GM03348 (cell line): ENCODE results near the gene ADRB2.

Experiments used
- DNase-seq: peaks from one replicate; pipeline ENCODE4 v3.0.0; 2012; ENCODE audit warnings: low spot score

Gene ADRB2

DNA sequence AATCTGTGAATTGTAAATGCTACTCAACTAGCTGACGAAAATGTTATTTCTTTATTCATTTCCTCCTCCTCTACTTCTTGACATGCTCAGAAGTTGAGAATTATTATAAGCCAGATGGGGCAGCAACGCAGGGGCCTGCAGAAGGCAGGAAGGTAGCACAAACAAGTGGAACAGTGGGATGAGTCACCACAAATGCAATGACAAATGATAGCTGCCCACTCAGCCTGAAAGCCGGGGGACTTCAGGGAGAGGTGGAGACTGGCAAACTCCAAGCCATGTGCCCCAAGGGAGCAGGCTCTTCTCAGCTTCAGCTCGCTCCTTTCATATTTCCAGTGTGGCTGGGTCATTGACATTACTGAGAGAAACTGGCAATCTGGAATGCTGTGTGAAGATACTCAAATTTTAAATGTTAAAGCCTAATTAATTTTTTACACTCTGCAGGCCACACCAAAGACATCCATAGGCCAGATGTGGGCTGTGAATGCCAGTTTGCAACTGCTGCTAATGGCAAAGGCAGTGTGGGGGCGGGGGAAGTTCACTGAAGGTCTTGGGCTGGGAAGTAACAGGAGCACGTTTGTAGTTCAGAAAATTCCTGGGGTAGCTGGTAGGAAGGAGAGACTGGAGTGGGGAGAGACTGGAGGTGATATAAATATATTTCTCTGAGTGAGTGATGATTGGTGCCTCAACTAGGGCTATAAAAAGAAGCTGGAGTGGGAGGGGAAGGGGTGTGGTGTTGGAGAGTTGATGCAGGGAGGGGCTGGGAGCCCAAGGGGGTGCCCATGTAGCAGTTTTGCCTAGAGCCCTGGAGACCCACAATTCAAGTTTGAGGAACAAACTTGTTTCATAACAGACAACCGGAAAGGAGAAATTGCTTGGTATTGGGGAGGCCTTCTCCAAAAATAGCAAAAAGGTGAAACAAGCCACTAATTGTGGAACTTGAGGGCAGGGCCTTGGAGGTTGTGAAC, 20.8 kb upstream of the ADRB2 start:
- no peak for DNase-seq

DNA sequence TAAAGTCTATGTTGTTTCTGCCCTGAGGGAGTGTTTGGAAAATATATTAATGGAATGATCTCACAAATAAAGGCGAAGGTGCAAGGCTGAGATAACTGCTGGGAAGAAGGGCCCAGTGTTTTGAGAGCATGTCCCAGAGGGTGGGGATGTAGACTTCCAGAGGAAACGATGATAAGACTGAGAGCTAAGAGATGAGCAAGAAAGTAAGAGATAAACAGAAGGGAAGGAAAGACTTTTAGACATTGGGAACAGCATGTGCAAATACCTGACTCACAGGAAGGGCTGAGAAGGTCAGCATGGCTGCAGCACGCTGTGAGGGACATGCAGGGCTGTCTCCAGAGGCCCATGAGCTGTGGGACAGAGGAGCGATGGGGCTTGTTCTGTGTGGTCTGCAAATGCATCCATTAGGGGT, 19.9 kb upstream of the ADRB2 start:
- DNase-seq: no peak

DNA sequence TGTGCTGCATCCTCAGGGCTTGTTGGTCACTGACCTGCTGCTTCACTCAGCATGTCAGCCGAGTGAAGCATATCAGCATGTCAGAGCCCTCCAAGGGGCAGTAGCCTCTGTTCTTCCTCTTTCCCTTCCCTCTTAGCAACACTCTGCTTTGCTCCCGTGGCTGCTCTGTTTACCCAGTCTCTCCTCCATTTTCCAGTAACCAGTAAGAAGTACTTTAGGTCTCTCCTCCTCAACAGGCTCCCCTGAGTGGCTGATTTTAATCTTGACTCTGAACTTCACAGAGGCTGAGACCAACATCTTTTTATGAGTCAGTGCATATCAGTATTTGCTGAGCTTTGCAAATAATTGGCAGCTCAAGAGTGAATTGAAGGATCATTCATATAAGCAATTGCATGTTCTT, 18.6 kb upstream of the ADRB2 start:
- DNase-seq: no peak

DNA sequence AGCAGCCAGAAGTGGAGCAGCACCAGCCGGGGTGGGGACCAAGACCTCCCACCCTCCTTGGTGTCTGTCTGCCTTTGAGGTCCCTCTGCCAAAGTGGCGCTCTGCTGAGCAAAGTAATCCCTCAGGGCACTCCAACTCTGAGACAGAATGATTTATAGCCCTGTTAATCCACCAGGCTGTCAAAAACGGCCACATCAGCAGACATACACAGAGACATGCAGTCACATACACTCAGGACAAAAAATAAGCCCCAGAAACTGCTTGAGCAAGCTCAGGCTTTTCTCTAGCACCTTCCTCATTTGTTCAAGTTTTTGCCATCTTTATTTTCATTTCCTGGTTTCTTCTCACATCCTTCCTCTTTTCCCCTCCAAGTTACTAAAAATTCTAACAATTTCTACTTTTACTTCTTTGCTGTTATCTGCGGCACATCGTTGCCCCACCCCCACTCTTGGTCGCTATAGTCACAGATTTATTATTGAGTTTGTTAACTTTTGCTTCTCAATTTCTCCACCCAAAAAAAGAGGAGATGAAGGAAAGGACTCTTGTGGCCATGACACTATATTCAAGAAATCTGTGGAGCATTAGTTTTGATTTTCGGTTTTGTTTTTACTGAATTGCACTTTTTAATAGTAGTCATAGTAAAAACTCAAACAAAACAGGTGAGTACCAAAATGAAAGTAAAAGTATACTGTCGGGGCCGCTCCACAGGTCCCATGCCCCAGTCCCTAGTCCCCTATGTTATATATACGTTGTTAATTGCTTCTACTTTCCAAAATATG, 17.4 kb upstream of the ADRB2 start:
- DNase-seq: no peak

DNA sequence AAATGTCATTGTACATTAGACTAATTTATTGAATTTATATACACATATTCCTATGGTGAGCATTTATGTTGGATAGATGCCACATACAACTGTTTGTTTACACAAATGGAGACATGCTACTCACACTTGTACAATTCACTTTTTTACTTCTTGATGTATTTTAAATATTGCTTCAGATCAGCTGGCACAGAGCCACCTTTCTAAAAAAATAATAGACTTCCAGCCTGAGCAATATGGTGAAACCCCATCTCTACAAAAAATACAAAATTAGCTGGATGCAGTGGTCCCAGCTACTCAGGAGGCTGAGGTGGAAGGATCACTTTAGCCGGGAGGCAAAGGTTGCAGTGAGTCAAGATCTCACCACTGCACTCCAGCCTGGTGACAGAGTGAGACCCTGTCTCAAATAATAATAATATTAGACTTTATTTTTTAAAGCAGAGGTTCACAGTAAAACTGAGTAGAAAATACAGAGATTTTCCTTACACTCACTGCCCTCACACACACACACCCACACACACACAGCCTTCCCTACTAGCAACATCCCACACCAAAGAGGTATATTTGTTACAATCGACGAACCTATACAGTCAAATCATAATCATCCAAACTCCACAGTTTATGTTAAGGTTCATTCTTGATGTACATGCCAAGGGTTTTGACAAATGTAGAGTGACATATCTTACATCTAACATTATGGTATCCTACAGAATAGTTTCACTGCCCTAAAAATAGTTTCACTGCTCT, 16.5 kb upstream of the ADRB2 start:
- no peak for DNase-seq

DNA sequence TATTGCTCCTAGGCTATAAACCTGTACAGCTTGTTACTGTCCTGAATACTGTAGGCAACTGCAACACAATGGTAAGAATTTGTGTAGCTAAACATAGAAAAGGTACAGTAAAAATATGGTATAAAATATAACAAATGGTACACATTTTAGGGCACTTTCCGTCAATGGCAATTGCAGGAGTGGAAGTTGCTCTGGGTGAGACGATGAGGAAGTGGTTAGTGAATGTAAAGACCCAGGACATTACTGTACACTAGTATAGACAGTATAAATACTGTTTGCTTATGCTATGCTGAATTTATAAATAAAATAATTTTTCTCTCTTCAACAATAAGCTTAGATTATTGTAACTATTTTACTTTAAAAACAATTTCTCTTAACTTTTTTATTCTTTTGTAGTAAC, 15.6 kb upstream of the ADRB2 start:
- DNase-seq: no peak

DNA sequence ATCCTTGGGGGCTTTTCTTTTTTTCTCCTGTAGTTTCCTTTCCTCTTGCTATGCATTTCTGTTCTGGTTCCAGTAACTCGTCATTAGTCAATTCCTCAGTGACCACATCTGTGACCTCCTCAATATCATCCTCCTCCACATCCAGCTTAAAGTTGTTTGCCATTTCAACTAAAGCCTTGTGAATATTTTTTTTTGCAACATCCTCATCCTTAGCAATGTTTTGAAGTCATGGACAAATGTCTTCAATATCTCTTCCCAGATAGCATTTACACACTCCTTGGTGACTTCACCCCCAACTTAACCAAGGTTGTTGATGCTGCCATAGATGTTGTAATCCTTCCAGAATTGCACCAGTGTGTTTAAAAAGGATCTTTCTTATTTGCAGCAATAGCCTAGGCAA, 14.7 kb upstream of the ADRB2 start:
- no peak for DNase-seq

DNA sequence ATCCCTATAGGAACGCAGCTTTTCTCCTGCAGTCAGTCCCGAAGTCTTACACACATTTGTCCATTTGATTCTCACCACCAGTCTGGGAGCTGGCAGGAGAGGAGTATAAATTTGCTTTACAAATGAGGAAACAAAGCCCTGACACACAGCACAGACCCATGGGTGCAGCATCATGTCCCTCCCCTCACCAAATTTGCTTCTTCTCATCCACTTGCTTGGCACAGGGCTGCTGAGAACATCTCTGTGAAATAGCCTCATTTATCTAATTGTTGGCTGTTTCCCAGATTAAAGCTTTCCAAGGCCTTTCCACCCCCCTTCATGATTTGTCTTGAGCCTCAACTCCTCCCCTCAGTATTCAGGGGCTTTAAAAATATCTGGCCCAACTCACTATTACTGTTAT, 11.3 kb upstream of the ADRB2 start:
- no peak for DNase-seq

DNA sequence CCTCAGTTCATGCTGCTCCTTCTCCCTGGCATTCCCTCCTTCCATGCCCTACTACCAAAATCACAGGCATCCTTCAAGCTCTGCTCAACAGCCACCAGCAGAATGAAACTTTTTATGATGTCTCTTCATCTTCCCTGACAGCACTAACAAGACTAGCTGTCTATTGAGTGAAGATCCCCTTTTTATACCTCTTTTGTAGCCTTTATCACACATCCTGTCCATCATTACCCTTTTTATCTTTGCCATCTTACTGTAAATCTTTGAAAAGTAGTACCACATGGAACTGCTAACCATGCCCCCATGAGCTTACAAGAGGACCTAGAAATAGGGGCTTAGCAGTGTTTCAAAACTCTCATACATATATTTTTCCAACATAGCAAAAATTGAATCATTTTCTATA, 10.8 kb upstream of the ADRB2 start:
- DNase-seq: no peak

DNA sequence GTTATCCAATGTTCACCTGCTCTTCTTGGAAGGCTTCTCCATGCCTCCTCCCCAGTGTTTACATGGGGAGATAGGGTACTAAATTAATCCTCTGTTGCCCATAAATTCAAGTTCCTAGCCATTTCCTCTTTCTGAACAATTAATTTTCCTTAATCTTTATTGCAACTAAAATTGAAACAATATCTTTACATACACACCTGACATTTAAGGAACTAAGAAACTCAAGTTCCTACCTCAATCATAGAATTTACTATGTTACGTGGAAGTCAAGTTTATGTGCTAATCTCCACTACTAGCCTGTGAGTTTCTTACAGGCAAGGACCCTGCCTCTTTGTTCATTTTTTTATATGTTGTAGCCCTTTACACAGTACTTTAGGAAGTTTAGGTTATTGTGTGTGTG, 10.1 kb upstream of the ADRB2 start:
- DNase-seq: no peak

DNA sequence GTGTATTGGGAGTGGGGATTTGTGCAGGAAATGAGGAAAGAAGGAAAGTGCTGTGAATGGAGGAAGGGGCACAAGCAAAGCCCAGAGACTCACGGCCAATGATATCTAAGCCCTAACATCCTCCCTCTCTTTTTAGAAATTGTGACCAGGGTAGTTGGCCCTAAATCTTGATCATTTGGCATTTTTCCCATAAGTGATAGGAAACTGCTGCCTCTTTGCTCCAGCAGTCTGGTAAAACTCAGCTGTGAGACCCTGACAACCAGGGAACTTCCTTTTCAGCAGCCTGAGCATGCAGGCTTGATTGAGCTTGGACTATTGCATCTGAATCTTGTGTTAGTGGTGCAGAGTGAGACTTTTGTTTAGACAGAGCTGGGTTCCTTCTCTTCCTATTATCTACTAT, 9.6 kb upstream of the ADRB2 start:
- no peak for DNase-seq

DNA sequence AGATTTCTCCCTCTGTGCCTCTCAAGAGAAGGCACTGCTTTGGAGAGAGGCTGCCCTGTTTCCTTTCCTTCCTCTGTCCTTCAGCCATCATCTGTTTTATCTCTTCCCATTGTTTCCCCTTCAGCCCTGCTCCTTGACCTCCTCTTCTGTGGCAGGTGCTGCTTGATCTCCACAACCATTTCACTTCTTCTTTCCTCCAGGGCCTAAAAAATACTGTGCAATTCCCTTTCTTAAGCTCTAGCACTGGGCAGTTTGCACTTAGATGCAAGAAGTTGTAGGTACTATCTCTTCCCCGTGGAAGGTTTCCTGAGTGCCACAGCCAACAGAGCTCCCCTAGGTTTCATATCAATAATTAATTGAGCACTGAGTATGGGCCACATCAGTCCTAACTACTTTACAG, 8.8 kb upstream of the ADRB2 start:
- DNase-seq: no peak

DNA sequence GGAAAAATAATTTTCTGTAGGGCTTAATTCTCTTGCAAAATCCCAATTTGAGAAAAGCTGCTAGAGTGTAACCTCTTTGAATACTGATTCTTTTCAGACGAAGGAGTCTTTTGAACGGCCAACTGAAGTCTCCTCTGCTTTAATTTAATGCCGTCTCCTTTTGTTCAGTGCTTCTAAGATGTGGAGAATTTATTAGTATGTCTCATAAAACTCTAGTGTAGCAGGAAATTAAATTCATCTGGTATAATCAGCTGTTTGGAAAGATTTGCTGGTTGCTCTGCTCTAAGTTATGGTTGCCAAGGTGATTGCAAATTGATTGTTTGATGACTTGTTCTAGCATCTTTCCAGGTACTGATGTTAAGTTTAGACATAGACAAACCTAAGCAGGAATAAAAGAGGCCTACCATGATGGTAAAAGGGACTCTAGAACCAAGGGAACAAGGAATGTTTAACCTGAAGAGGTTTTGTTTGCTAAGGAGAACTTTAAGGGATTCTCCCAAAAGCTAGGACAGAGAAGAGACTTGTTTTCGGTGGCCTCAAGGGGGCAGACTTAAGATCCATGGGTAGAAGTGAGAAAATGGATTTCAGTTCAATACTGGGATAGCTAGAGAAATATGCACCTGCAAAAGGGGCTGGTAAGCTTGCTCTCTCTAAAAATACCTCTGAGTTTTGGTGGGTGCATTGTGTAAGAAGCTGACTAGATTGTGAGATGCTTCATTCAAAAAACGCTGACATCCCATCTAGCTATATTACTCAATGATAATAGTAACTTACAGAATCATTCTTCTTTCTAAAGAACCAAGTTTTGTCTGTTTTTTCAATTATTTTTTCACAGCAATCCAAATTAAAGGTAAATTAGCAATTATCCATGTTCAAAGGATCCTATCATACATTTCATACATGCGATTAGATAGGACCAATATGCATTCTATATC, 5.7 kb upstream of the ADRB2 start:
- DNase-seq: peak; percentile 24

DNA sequence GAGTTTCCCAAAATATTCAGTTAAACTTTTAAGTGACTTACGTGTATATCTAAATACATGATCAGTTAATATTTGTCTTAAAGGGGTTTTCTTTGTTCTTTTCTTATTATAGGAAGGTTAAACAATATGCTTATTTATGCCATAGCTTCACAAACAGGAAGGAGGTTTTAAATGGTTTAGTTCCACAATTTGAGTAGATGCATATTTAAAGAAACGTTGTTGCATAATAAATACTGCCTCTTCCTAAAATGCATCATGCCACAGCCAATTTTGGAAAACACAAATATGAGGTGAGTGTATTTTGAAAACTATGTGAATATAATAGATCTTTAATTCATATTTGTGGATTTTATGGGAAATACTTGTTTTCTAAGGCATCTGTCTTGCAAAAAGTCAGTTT, 2.5 kb upstream of the ADRB2 start:
- no peak for DNase-seq

DNA sequence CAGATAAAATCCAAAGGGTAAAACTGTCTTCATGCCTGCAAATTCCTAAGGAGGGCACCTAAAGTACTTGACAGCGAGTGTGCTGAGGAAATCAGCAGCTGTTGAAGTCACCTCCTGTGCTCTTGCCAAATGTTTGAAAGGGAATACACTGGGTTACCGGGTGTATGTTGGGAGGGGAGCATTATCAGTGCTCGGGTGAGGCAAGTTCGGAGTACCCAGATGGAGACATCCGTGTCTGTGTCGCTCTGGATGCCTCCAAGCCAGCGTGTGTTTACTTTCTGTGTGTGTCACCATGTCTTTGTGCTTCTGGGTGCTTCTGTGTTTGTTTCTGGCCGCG, 727 bp upstream of the ADRB2 start:
- peak; percentile 10 for DNase-seq

DNA sequence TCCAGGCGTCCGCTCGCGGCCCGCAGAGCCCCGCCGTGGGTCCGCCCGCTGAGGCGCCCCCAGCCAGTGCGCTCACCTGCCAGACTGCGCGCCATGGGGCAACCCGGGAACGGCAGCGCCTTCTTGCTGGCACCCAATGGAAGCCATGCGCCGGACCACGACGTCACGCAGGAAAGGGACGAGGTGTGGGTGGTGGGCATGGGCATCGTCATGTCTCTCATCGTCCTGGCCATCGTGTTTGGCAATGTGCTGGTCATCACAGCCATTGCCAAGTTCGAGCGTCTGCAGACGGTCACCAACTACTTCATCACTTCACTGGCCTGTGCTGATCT, 294 bp downstream of the ADRB2 start:
- no peak for DNase-seq

DNA sequence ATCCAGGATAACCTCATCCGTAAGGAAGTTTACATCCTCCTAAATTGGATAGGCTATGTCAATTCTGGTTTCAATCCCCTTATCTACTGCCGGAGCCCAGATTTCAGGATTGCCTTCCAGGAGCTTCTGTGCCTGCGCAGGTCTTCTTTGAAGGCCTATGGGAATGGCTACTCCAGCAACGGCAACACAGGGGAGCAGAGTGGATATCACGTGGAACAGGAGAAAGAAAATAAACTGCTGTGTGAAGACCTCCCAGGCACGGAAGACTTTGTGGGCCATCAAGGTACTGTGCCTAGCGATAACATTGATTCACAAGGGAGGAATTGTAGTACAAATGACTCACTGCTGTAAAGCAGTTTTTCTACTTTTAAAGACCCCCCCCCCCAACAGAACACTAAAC, 1.3 kb downstream of the ADRB2 start:
- DNase-seq: no peak

DNA sequence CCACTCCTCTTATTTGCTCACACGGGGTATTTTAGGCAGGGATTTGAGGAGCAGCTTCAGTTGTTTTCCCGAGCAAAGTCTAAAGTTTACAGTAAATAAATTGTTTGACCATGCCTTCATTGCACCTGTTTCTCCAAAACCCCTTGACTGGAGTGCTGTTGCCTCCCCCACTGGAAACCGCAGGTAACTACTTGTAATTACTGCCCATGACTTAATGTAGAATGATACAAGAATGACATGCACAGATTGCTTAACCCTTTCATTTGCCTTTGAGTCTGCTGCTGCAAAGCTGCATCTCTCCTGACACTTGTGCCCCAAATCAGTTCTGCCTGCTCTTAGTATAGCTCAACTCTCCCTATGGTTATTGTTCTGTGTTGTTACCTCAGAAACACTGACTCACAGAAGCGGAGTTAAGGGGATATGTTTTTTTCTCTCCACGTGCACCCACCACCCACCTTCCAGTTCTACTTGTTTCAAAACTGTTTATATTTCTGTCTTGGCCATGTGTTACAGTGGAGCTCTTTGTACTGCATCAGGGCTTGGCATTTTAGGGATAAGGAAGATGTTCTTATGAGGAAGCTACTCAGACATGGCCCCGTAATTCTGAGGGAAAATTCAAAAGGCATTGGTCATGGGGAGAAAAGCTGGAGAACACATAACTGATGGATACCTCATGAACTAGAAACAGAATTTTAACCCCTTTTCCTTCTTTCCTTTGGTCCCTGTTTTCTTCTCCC, 2.3 kb downstream of the ADRB2 start:
- no peak for DNase-seq

DNA sequence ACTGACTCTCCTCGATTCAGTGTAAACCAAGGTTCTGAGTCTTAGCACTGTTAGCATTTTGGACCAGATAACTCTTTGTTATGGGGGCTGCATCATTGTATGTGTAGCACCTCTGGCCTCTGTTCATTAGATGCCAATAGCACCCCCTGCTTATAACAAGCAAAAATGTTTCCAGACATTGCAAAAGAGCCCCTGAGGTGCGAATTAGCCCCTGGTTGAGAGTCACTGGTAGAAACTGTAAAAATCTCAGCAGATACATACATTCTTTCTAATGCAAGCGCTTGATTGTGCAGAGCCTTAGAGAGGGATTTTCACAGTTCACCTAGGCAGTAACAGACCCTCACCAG, 2.8 kb downstream of the ADRB2 start:
- no peak for DNase-seq

DNA sequence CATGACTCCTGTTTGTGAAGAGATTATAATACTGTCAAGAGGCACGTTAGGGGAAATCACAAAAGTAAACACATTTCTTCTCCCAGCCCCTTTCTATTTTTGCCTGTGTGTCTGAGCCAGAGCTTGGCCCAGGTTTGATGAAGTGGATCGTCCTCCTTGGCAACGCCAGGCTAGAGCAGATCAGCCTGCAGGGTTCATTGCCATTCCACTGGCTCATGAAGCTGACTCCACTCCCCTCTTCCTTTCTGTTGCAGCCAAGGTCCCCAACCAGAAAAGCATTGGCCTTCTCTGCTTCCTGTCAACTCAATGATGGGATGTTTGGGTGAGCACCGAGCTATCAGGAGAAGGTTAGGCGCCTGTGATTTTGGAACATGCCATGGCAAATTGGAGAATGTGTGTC, 3.3 kb downstream of the ADRB2 start:
- no peak for DNase-seq

DNA sequence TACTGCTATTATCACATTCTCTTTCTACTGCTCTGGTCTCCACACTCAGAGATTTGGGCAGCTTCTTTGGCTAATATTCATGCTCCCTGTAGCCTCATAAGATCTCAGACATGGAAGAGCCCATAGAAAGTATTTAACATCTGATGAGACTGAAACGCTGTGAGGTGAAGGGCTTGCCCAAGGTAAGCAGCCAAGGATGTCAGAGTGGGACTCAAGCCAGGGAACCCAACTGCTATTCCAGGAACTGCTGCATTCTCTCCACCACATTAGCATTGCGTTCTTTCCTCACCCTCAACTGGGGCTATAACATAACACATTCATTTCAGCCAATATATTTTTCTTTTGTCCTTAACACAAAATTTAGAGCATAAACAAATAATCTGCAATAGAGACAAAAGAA, 3.8 kb downstream of the ADRB2 start:
- no peak for DNase-seq
